Loucy (cell line): ENCODE results near the gene ACBD7.

Experiments
- H2AFZ ChIP-seq: fragments of 200-600 bp; sonication (generic); 2 replicates; pipeline ENCODE4 v1.6.0; 2016; ENCODE audit warnings: antibody characterized with exemption, mild to moderate bottlenecking, low read length, moderate library complexity
- H3F3A ChIP-seq: fragments of 200-600 bp; 2 replicates; pipeline ENCODE4 v1.6.0; 2016; ENCODE audit warnings: antibody characterized with exemption, low read depth, mild to moderate bottlenecking
- H3K27me3 ChIP-seq: fragments of 200-600 bp; sonication (generic); 2 replicates; pipeline ENCODE4 v1.6.1; 2014; ENCODE audit warnings: low read length, mild to moderate bottlenecking; ENCODE audit not compliant: insufficient read depth, poor library complexity, severe bottlenecking
- H3K36me3 ChIP-seq: fragments of 200-600 bp; sonication (generic); 2 replicates; pipeline ENCODE4 v1.6.1; 2016; ENCODE audit warnings: low read length; ENCODE audit not compliant: insufficient read depth
- H3K4me1 ChIP-seq: fragments of 200-600 bp; sonication (generic); 2 replicates; pipeline ENCODE4 v1.5.1; 2014; ENCODE audit warnings: low read length, mild to moderate bottlenecking; ENCODE audit not compliant: insufficient read depth, poor library complexity, severe bottlenecking
- H3K4me2 ChIP-seq: fragments of 200-600 bp; sonication (generic); 2 replicates; pipeline ENCODE4 v1.6.0; 2014; ENCODE audit warnings: antibody characterized with exemption, low read length, low read depth, mild to moderate bottlenecking; ENCODE audit not compliant: poor library complexity, severe bottlenecking
- H3K4me3 ChIP-seq: fragments of 200-600 bp; sonication (generic); 2 replicates; pipeline ENCODE4 v1.5.1; 2014; ENCODE audit warnings: low read length, mild to moderate bottlenecking, mixed read lengths; ENCODE audit not compliant: poor library complexity, severe bottlenecking
- H3K79me2 ChIP-seq: fragments of 200-600 bp; sonication (generic); 2 replicates; pipeline ENCODE4 v1.6.1; 2014; ENCODE audit warnings: low read length; ENCODE audit not compliant: insufficient read depth
- H3K9ac ChIP-seq: fragments of 200-600 bp; sonication (generic); 2 replicates; pipeline ENCODE4 v1.6.0; 2014; ENCODE audit warnings: mild to moderate bottlenecking, low read depth, low read length, moderate library complexity; ENCODE audit not compliant: poor library complexity, severe bottlenecking
- H3K9me2 ChIP-seq: fragments of 200-600 bp; sonication (generic); replicated peaks from 2 replicates; pipeline ENCODE4 v1.6.1; 2016; ENCODE audit warnings: low read depth, low read length, mixed read lengths
- H3K9me3 ChIP-seq: fragments of 200-600 bp; sonication (generic); 2 replicates; pipeline ENCODE4 v1.6.1; 2014; ENCODE audit warnings: mild to moderate bottlenecking, antibody characterized with exemption, low read length, low read depth; ENCODE audit not compliant: insufficient read depth
- H4K20me1 ChIP-seq: fragments of 200-600 bp; sonication (generic); 2 replicates; pipeline ENCODE4 v1.6.0; 2014; ENCODE audit warnings: antibody characterized with exemption, low read length, mild to moderate bottlenecking; ENCODE audit not compliant: insufficient read depth, poor library complexity, severe bottlenecking
- CTCF ChIP-seq: fragments of 200-600 bp; sonication (generic); conservative IDR thresholded peaks from 2 replicates; pipeline ENCODE4 v1.5.1; 2014; ENCODE audit warnings: mild to moderate bottlenecking, antibody characterized with exemption, low read length
- EZH2phosphoT487 ChIP-seq: fragments of 200-600 bp; IDR thresholded peaks from 2 replicates; pipeline ENCODE4 v1.6.1; 2018; ENCODE audit warnings: antibody characterized with exemption, mild to moderate bottlenecking, moderate library complexity, borderline replicate concordance

Gene ACBD7

GRCh38 chr10:15043674-15044073, 44.9 kb downstream of the ACBD7 start, which contains the start of gene OLAH:
OLAH (plus strand) TSS chr10:15043943; CDS start chr10:15047289, 3,346 bp downstream.
- TF ChIP-seq EZH2phosphoT487 = no peak
- no peak for TF ChIP-seq CTCF
- Histone ChIP-seq H3K4me2 (no peak within 1 kb of the TSS), H3K9me3 (no peaks in the 10 kb centered on the region), H3K9me2 (no peaks in the 10 kb centered on the region), H4K20me1 (no peaks in the 10 kb centered on the region), H3F3A (no peaks in the 10 kb centered on the region), H3K9ac (no peak within 1 kb of the TSS), H2AFZ (no peak within 1 kb of the TSS), H3K36me3 (no peaks in the 10 kb centered on the region), H3K4me3 (no peak within 1 kb of the TSS), H3K4me1 (no peaks in the 10 kb centered on the region), H3K79me2 (no peaks in the 10 kb centered on the region), H3K27me3 (no peaks in the 10 kb centered on the region)

- no peak overlapping the region for H3K9ac ChIP-seq
- TF ChIP-seq EZH2phosphoT487 (no peak), CTCF (no peak)
- H3K36me3 ChIP-seq = no peaks in the 10 kb centered on the region
- no peaks in the 10 kb centered on the region for H3K4me1 ChIP-seq
- H3F3A ChIP-seq = no peaks in the 10 kb centered on the region
- H4K20me1 ChIP-seq = no peaks in the 10 kb centered on the region
- H2AFZ ChIP-seq = no peak overlapping the region
- no peaks in the 10 kb centered on the region for H3K9me2 ChIP-seq
- H3K79me2 ChIP-seq = no peaks in the 10 kb centered on the region
- H3K27me3 ChIP-seq = no peaks in the 10 kb centered on the region
- no peaks in the 10 kb centered on the region for H3K9me3 ChIP-seq
- H3K4me2 ChIP-seq = no peak overlapping the region
- H3K4me3 ChIP-seq = no peak overlapping the region
Measured at GRCh38 chr10:15038416-15038815, 50.2 kb downstream of the ACBD7 start.

- H3K9me3 ChIP-seq = no peaks in the 10 kb centered on the region
- no peak overlapping the region for H3K4me2 ChIP-seq
- no peaks in the 10 kb centered on the region for H3K79me2 ChIP-seq
- H3K27me3 ChIP-seq = no peaks in the 10 kb centered on the region
- no peaks in the 10 kb centered on the region for H3K36me3 ChIP-seq
- TF ChIP-seq CTCF (no peak), EZH2phosphoT487 (no peak)
- no peaks in the 10 kb centered on the region for H3F3A ChIP-seq
- H2AFZ ChIP-seq = no peak overlapping the region
- H3K9me2 ChIP-seq = no peaks in the 10 kb centered on the region
- no peak overlapping the region for H3K9ac ChIP-seq
- no peaks in the 10 kb centered on the region for H4K20me1 ChIP-seq
- no peaks in the 10 kb centered on the region for H3K4me1 ChIP-seq
- H3K4me3 ChIP-seq = no peak overlapping the region
Measured at GRCh38 chr10:15037691-15038090, 50.9 kb downstream of the ACBD7 start.
